Mesendoderm (in vitro differentiated cells): ENCODE results near the gene ASTL.
A peak's percentile ranks its signal among the peaks of the same experiment; 100 is the strongest.

Experiments
- DNase-seq: peaks from one replicate; pipeline ENCODE4 v3.0.0; 2013
- H2AK5ac ChIP-seq: 2 replicates; pipeline ENCODE4 v1.6.1; 2013; ENCODE audit warnings: low read length, inconsistent platforms
- H2BK120ac ChIP-seq: 2 replicates; pipeline ENCODE4 v1.6.1; 2013; ENCODE audit warnings: low read depth, mild to moderate bottlenecking, low read length, moderate library complexity, mixed read lengths
- H2BK15ac ChIP-seq: replicated peaks from 2 replicates; pipeline ENCODE4 v1.6.1; 2013; ENCODE audit warnings: low read depth, mild to moderate bottlenecking, moderate library complexity
- H2BK5ac ChIP-seq: 2 replicates; pipeline ENCODE4 v1.6.1; 2013; ENCODE audit warnings: low read length, inconsistent platforms
- H3K18ac ChIP-seq: 2 replicates; pipeline ENCODE4 v1.6.1; 2013; ENCODE audit warnings: mild to moderate bottlenecking, low read length, mixed read lengths
- H3K23ac ChIP-seq: one replicate; pipeline ENCODE4 v1.6.1; 2013; ENCODE audit warnings: low read length
- H3K27ac ChIP-seq: 2 replicates; pipeline ENCODE4 v1.5.1; 2013; ENCODE audit warnings: low read depth, mild to moderate bottlenecking, inconsistent platforms, low read length, moderate library complexity
- H3K27me3 ChIP-seq: 2 replicates; pipeline ENCODE4 v1.6.1; 2013; ENCODE audit warnings: low read length, control low read depth, mild to moderate bottlenecking, inconsistent platforms; ENCODE audit not compliant: insufficient read depth, poor library complexity
- H3K36me3 ChIP-seq: 2 replicates; pipeline ENCODE4 v1.6.1; 2013; ENCODE audit warnings: low read length, inconsistent platforms; ENCODE audit not compliant: control insufficient read depth, insufficient read depth
- H3K4ac ChIP-seq: one replicate; pipeline ENCODE4 v1.6.1; 2013; ENCODE audit warnings: low read depth, mild to moderate bottlenecking, low read length, moderate library complexity
- H3K4me1 ChIP-seq: 2 replicates; pipeline ENCODE4 v1.6.1; 2013; ENCODE audit warnings: low read depth, low read length, inconsistent platforms; ENCODE audit not compliant: control insufficient read depth
- H3K4me2 ChIP-seq: 2 replicates; pipeline ENCODE4 v1.6.1; 2013; ENCODE audit warnings: low read length
- H3K4me3 ChIP-seq: 2 replicates; pipeline ENCODE4 v1.5.1; 2013; ENCODE audit warnings: mild to moderate bottlenecking, low read length
- H3K56ac ChIP-seq: one replicate; pipeline ENCODE4 v1.6.1; 2013; ENCODE audit warnings: low read length
- H3K79me1 ChIP-seq: 2 replicates; pipeline ENCODE4 v1.6.1; 2013; ENCODE audit warnings: low read length, inconsistent platforms
- H3K79me2 ChIP-seq: 2 replicates; pipeline ENCODE4 v1.6.1; 2013; ENCODE audit warnings: mild to moderate bottlenecking, low read length; ENCODE audit not compliant: control insufficient read depth, insufficient read depth
- H3K9ac ChIP-seq: 2 replicates; pipeline ENCODE4 v1.6.1; 2013; ENCODE audit warnings: low read length, inconsistent platforms
- H4K5ac ChIP-seq: one replicate; pipeline ENCODE4 v1.6.1; 2013; ENCODE audit warnings: low read length
- H4K8ac ChIP-seq: one replicate; pipeline ENCODE4 v1.6.1; 2013; ENCODE audit warnings: low read depth, mild to moderate bottlenecking, control low read depth, low read length, moderate library complexity
- WGBS: extraction: QIAGEN DNeasy Blood & Tissue Kit; methylation state at CpG from one replicate; pipeline ENCODE4 v1.1.7; 2013; ENCODE audit warnings: low lambda C conversion rate, missing lambda C conversion rate; ENCODE audit not compliant: insufficient coverage; ENCODE audit errors: extremely low coverage; 5-methylcytosine and 5-hydroxymethylcytosine counted together

ASTL gene

DNA sequence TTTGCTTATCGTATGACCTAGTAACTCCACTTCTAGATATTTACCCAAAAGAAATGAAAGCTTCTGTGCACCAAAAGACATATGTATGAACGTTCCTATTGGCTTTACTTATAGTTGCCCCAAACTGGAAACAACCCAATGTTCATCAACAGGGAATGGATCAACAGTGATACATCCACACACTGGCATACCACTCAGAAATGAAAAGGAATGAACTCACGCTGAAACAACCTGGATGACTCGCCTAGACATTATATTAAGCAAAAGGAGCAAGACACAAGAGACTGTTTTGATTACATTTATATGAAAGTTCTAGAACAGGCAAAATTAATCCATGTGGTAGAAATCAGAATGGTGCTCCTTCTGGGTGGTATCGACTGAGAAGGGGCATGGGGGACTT lies 40.9 kb downstream of the ASTL start:
- H4K8ac ChIP-seq: no peak overlapping the region
- H3K79me1 ChIP-seq: no peaks in the 10 kb centered on the region
- no peak overlapping the region for H3K4ac ChIP-seq
- no peak overlapping the region for H3K23ac ChIP-seq
- H3K27me3 ChIP-seq: no peaks in the 10 kb centered on the region
- no peak overlapping the region for H2BK5ac ChIP-seq
- no peak overlapping the region for H3K9ac ChIP-seq
- DNase-seq: no peak
- no peaks in the 10 kb centered on the region for H3K79me2 ChIP-seq
- no CpG with 5 or more reads among the region's 5 CpGs for WGBS
- H3K4me3 ChIP-seq: no peak overlapping the region
- no peak overlapping the region for H3K27ac ChIP-seq
- H3K4me1 ChIP-seq: no peaks in the 10 kb centered on the region
- no peak overlapping the region for H4K5ac ChIP-seq
- no peak overlapping the region for H2BK15ac ChIP-seq
- H2BK120ac ChIP-seq: no peak overlapping the region
- no peak overlapping the region for H3K18ac ChIP-seq
- H3K36me3 ChIP-seq: no peaks in the 10 kb centered on the region
- H3K4me2 ChIP-seq: no peak overlapping the region
- no peak overlapping the region for H2AK5ac ChIP-seq
- no peak overlapping the region for H3K56ac ChIP-seq

DNA sequence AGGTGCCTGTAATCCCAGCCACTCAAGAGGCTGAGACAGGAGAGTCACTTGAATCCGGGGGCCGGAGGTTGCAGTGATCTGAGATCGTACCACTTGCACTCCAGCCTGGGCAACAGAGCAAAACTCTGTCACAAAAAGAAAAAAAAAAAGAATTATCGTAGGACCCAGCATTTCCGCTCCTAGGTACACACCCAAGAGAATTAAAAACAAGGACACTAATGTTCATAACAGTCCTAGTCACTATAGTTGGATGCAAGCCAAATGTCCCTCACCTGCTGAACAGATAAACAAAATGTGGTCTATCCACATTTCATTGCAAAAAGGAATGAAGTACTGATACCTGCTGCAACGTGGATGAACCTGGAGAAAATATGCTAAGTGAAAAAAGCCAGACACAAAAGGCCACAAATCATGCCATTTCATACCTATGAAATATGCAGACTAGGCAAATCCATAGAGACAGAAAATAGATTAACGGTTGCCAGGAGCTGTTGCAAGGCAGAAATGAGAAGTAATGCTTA lies 43.1 kb downstream of the ASTL start:
- H2AK5ac ChIP-seq: no peak overlapping the region
- no peak overlapping the region for H2BK5ac ChIP-seq
- H3K79me2 ChIP-seq: no peaks in the 10 kb centered on the region
- no peak overlapping the region for H3K56ac ChIP-seq
- no peak overlapping the region for H3K9ac ChIP-seq
- H3K18ac ChIP-seq: no peak overlapping the region
- H2BK120ac ChIP-seq: no peak overlapping the region
- WGBS: no CpG with 5 or more reads among the region's 7 CpGs
- no peak overlapping the region for H3K4ac ChIP-seq
- no peak overlapping the region for H3K4me2 ChIP-seq
- H4K5ac ChIP-seq: no peak overlapping the region
- no peaks in the 10 kb centered on the region for H3K79me1 ChIP-seq
- H3K23ac ChIP-seq: no peak overlapping the region
- H4K8ac ChIP-seq: no peak overlapping the region
- H3K4me1 ChIP-seq: peaks cover 2% of the 10 kb centered on the region
- no peak for DNase-seq
- H3K36me3 ChIP-seq: no peaks in the 10 kb centered on the region
- no peaks in the 10 kb centered on the region for H3K27me3 ChIP-seq
- H2BK15ac ChIP-seq: no peak overlapping the region
- no peak overlapping the region for H3K27ac ChIP-seq
- H3K4me3 ChIP-seq: no peak overlapping the region

DNA sequence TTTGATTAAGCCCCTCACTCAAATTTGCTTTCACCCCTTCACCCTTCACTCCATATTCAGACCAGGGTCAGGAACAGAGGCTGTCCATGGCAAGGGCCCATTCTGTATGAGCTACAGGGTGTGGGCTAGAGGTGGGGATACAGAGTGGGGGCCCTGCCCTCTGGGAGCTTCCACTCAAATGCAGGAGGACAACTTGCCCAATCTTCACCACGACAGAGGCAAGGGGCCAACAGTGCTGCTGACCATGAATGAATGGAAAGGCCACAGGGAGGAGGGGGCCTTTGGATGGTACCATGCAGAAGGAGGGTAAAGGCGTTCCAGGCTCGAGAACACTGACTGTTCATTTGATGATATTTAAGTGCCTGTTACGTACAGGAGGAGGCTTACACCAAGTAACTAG lies 44.8 kb downstream of the ASTL start:
- no peaks in the 10 kb centered on the region for H3K79me2 ChIP-seq
- H3K56ac ChIP-seq: no peak overlapping the region
- H2BK5ac ChIP-seq: no peak overlapping the region
- no peak overlapping the region for H3K18ac ChIP-seq
- no peaks in the 10 kb centered on the region for H3K27me3 ChIP-seq
- no peak overlapping the region for H4K5ac ChIP-seq
- no peak overlapping the region for H3K4ac ChIP-seq
- no peak overlapping the region for H3K9ac ChIP-seq
- H3K4me2 ChIP-seq: no peak overlapping the region
- no peak overlapping the region for H4K8ac ChIP-seq
- no peak for DNase-seq
- H3K27ac ChIP-seq: no peak overlapping the region
- no CpG with 5 or more reads among the region's 4 CpGs for WGBS
- no peak overlapping the region for H2BK15ac ChIP-seq
- no peak overlapping the region for H3K4me3 ChIP-seq
- H3K79me1 ChIP-seq: no peaks in the 10 kb centered on the region
- H3K23ac ChIP-seq: no peak overlapping the region
- no peaks in the 10 kb centered on the region for H3K36me3 ChIP-seq
- no peak overlapping the region for H2AK5ac ChIP-seq
- H2BK120ac ChIP-seq: no peak overlapping the region
- peaks cover 2% of the 10 kb centered on the region for H3K4me1 ChIP-seq

DNA sequence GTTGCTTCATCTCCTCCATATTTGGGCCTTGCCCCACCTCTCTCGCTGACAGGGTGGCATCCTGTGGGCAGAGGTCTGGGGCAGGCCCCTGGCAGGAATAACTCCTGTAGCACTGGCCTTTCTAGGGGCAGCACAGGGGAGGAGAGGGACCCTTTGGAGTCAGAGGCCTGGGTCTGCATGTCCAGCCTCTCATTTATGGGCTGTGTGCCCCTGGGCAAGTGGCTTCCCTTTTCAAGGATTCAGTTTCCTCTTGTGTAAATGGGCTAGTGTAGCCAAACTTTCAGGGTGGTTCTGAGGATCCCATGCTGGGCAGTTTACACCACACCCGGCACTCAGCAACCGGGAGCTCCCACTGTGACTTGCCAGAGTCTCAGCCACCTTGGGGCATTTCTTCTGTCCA lies 45.4 kb downstream of the ASTL start:
- Histone ChIP-seq H3K56ac (no peak overlapping the region), H2BK15ac (no peak overlapping the region), H3K4me2 (no peak overlapping the region), H3K79me1 (no peaks in the 10 kb centered on the region), H3K23ac (no peak overlapping the region), H3K4me1 (peaks cover 2% of the 10 kb centered on the region), H3K4ac (no peak overlapping the region), H3K18ac (no peak overlapping the region), H3K9ac (no peak overlapping the region), H4K8ac (no peak overlapping the region), H2BK120ac (no peak overlapping the region), H3K27ac (no peak overlapping the region), H3K4me3 (no peak overlapping the region), H3K79me2 (no peaks in the 10 kb centered on the region), H3K36me3 (no peaks in the 10 kb centered on the region), H4K5ac (no peak overlapping the region), H3K27me3 (no peaks in the 10 kb centered on the region), H2AK5ac (no peak overlapping the region), H2BK5ac (no peak overlapping the region)
- DNase-seq: no peak
- WGBS: no CpG with 5 or more reads among the region's 3 CpGs

- H4K8ac ChIP-seq: no peak overlapping the region
- H3K4me2 ChIP-seq: no peak overlapping the region
- H3K27ac ChIP-seq: no peak overlapping the region
- H3K18ac ChIP-seq: no peak overlapping the region
- no peaks in the 10 kb centered on the region for H3K36me3 ChIP-seq
- no peak overlapping the region for H2BK15ac ChIP-seq
- H3K23ac ChIP-seq: no peak overlapping the region
- no peak overlapping the region for H3K4ac ChIP-seq
- H3K9ac ChIP-seq: no peak overlapping the region
- H3K27me3 ChIP-seq: no peaks in the 10 kb centered on the region
- no peak overlapping the region for H4K5ac ChIP-seq
- DNase-seq: no peak
- H2AK5ac ChIP-seq: no peak overlapping the region
- H2BK5ac ChIP-seq: no peak overlapping the region
- no peak overlapping the region for H3K4me3 ChIP-seq
- no peaks in the 10 kb centered on the region for H3K79me2 ChIP-seq
- H3K79me1 ChIP-seq: no peaks in the 10 kb centered on the region
- no peak overlapping the region for H2BK120ac ChIP-seq
- no CpG with 5 or more reads among the region's 4 CpGs for WGBS
- H3K56ac ChIP-seq: no peak overlapping the region
- H3K4me1 ChIP-seq: peaks cover 2% of the 10 kb centered on the region
Observed at GRCh38 chr2:96092573-96092877, 45.8 kb downstream of the ASTL start.

GRCh38 chr2:96091711-96092572 lies 46.4 kb downstream of the ASTL start:
- no peak overlapping the region for H2BK15ac ChIP-seq
- peaks cover 2% of the 10 kb centered on the region for H3K4me1 ChIP-seq
- no peak overlapping the region for H2BK5ac ChIP-seq
- no peak overlapping the region for H3K56ac ChIP-seq
- no peak overlapping the region for H3K27ac ChIP-seq
- no peak overlapping the region for H3K18ac ChIP-seq
- no peaks in the 10 kb centered on the region for H3K36me3 ChIP-seq
- H4K5ac ChIP-seq: no peak overlapping the region
- no peaks in the 10 kb centered on the region for H3K79me2 ChIP-seq
- no peak overlapping the region for H3K4me2 ChIP-seq
- no peaks in the 10 kb centered on the region for H3K79me1 ChIP-seq
- H3K4ac ChIP-seq: no peak overlapping the region
- H3K23ac ChIP-seq: no peak overlapping the region
- H3K4me3 ChIP-seq: no peak overlapping the region
- H4K8ac ChIP-seq: no peak overlapping the region
- no peaks in the 10 kb centered on the region for H3K27me3 ChIP-seq
- no peak overlapping the region for H3K9ac ChIP-seq
- DNase-seq: peak; percentile 41
- no peak overlapping the region for H2BK120ac ChIP-seq
- no peak overlapping the region for H2AK5ac ChIP-seq
- WGBS: no CpG with 5 or more reads among the region's 18 CpGs
